Stimulated activated CD8-positive, alpha-beta memory T cell treated with anti-CD3 and anti-CD28 coated beads, Interleukin-7, amount 100 ng/mL, for 1 hour (primary cell): ENCODE data around the gene CHRNB2.

Experiments
- DNase-seq, 2 donors: peaks; one replicate each; pipeline ENCODE4 v3.0.0-alpha.2; 2020; ENCODE audit warnings: low read depth in 2 of 2

CHRNB2 gene

DNA sequence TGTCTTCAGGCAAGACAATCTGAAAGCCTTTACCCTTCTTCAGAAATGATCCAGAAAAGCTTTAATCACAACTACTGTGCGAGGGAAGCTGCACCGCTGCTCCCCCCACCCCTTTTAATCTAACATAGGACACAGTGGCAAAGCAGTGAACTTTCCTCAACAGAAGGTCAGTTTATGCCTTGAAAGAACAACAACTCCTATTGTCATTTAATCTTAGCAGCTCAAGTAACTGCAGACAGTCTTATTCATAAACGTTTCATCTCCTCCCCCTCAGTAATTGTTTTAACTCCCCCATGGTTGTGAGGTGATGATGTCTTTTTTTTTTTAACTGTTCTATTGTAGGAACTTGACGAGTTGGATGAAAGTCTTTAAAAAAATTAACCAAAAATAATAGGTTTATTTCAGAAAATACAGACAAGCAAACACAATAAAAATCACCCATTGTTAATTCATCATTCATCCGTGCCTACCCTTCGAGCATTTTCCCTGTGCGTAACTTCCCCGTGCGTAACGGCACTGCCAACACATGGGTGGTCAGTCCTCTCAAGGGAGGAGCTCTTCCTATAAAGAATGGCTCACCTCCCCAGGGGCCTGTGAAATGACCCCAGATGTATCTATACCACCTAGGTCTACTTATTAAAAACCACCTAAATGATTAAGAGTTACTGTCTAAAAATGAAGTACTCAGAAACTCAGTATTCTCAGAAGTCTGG lies 43.7 kb downstream of the CHRNB2 start:
- DNase-seq, result no peak

DNA sequence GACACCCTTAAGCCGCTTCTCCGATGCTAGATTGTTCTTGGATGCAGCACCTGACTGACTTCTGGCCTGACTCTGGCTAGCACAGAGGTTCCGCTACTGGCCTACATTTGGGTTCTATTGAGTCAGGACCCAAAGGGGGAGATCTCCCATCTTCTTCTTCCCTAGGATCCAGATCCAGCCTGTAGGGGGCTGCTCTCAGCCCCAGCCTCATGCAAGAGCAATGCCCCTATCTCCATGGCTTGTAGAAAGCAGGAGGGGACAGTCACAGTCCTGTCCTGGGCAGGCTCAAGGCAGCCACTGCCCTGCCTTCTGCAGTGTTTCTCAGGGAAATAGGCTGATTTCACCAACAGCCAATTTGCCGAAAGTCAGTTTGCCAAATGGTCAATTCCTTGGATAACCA lies 46.7 kb downstream of the CHRNB2 start:
- no peak for DNase-seq

DNA sequence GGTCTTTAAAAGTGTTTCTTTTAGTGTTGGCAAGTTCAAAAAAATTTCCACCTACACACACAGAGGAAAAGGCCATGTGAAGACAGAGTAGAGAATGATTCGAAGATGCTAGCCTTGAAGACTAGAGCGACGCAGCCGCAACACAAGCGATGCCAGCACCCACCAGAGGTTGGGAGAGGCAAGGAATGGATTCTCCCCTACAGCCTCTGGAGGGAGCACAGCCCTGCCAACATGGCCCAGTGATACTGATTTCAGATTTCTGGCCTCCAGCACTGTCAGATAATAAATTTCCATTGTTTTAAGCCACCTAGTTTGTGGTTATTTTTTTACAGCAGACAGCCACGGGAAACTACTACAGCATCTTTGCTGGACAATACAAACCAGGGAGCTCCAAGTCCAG lies 47.3 kb downstream of the CHRNB2 start:
- no peak for DNase-seq

DNA sequence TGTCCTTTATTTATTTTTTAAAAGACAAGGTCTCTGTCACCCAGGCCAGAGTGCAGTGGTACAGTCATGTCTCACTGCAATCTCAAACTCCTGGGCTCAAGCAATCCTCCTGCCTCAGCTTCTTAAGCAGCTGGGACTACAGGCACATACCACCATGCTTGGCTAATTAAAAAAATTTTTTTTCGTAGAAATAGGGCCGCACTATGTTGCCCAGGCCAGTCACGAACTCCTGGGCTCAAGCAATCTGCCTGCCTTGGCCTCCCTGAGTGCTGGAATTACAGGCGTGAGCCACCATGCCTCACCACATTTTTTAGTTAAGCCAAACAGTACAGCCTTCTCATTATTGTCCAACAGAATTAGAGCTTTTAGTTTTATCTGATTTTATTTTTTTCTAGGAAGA lies 47.8 kb downstream of the CHRNB2 start:
- no peak for DNase-seq

DNA sequence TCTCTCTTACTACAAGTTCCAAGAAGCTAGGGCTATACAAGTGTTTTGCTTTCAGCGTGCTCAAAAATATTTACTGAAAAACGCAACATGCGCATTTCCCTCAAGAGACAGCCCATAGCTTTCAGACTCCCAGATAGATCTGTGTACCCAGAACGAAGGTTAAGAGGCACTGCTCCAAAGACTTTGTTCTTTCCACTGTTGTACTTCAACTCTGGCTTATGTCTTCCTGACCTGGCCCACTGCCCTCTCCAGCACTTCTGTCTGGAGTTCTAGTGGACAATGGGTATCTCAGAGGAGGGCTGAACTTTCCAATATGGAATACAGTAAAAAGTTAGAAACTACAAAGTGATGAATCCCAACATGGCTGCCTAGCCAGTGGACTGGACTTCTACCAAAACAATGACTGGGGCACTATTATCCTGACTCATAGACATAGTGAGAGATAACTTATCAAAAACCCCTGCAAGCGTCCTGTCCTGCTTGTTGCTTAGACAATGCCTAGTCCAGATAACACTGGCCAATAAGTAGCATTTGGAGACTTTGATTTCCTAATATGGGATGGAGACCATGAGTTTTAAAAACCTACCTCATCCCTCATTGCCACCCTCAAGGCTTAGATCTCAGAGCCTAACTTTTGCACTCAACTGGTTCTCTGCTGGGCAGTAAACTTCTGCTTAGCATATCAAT lies 49.2 kb downstream of the CHRNB2 start:
- DNase-seq, result no peak

DNA sequence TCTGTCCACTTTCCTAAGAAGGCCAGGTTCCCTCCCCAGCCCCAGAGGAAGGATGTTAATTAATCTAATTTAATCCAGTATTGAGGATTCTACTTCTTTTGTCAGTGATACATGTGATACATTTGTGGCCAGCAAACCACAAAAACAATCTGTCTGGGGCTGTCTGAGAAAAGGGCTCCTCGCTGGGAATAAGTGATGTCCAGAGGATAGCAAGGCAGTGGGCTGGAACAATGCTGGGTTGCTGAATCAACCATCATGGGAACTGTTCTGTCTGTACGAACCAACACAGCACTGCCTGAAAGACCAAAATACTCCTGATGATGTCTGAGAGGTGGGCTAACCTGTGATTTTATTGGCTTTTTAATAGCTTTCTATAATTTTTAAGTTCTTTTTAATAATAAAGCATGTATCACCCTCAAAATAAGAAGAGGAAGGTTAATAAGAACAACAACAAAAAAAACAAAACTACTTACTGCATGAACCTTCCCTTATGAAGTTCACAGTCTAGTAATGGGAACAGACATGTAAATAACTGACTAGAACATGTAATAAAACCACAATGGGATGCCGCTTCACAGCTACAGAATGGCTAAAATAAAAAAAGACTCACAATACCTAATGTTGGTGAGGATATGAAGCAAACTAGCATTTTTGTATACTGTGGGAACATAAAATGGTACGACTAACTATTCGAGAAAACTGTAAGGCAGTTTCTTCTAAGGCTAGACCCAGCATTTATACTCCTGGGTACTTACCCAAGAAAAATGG lies 51.8 kb downstream of the CHRNB2 start:
- DNase-seq, result no peak

DNA sequence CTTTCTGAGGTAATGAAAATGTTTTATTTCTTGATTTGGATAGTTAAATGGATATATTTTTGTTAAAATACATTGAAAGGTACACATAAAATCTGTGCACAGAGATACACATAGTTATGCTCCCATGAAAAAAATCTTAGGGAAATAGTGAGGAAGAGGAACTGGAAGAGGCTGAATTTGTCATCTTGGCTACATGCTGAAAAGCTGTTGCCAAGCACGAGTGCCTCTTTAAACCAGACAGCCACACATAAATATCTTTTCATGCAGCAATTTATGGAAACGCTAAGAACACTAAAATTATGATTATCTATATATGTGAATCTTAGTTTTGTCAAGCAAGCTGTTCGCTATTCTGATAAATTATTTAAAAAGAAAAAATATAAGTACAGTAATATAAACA lies 53.2 kb downstream of the CHRNB2 start:
- no peak for DNase-seq

DNA sequence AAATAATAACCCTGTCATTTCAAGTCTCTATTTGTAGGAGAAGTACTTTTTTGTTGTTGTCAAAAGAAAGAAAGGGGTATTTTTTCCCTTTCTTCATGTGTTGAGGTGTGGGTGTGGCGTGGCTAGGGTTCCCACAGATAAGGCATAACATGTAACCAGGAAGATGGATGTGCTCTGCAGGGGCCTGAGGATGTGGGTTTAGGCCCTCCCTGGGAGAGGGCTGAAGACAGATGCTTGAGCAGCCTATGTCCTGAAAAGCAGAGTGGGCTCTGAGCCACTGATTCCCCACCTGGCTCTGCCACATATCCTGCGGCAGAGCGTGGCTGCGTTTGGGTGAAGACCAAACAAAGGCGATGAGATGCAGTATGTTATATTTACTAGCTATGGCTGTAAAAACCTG lies 54.3 kb downstream of the CHRNB2 start:
- DNase-seq, result no peak

DNA sequence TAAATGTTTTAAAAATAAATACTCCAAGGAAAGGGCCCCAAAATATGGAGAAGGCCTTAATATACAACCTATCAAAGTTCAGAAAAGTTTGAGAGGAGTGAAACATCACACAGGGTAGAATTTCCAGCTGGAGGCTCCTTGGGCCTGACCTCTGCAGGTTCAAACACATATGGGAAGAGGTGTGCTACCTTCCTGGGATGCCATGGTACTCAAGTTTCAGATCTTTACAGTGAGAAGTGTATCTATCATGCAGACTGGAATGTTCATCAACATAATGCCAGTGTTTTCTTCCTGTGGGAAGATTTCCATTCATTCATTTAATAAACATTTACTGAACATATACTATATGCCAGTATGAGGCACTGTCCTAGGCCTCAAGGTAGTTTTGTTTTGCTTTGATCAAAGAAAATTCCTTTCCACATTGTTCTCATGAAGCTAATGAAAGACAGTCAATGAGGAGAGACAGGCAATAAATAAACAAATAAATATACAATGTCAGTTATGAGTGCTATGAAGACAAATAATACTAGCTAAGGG lies 55.0 kb downstream of the CHRNB2 start:
- DNase-seq, result no peak

DNA sequence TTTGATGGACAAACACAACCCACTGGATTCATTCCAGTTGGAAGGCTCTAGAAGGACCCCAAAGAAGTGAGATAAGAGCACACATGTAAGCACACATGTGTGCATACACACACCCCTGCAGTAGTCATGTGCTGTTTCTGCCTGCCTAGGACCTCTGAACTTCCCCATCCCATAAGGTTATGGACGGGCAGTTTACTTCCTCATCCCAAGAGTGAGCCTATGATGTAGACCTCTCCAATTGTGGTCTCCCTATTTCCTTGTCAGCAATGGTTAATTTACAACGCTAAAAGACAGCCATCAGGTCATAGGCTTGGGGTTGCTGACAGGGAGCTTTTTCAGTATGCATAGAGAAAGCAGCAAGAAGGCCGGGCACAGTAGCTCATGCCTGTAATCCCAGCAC lies 55.8 kb downstream of the CHRNB2 start:
- DNase-seq, result no peak

DNA sequence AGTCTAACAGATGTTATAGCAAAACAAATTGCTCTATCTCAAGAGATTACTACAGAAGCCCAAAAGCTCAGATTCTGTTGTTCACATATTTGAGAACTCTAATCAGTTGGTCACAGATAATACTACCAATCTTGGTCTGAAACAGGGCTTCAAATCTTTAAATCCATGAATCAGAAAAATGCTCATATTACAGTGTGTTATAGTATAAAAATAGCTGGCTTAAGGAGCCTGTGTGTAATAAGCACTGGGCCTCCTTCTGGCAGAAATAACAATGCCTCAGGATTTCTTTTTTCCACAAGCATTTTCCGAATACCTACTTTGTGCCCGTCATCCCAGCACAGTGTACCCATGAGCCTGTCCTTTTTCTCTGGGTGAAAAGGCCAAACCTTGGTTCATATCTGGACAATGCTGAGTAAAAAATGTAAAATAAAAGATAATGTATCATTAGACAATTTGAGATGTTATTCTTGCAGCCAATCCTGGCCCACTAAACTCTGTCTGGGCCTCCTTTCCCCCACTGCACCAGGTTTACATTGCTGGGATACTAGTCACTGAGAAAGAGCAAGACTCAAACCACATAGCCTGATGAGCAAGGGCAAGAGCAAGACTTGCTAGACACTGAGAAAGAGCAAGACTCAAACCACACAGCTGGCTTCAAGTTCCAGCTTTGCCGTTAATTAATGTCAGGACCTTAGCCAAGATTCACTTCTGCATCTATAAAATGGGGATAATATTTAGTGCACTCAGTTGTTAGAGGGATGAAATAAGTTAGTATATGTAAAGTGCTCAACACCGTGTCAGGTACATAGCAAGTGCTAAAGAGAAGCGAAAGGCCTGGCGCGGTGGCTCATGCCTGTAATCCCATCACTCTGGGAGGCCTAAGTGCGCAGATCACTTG lies 57.4 kb downstream of the CHRNB2 start:
- no peak for DNase-seq

DNA sequence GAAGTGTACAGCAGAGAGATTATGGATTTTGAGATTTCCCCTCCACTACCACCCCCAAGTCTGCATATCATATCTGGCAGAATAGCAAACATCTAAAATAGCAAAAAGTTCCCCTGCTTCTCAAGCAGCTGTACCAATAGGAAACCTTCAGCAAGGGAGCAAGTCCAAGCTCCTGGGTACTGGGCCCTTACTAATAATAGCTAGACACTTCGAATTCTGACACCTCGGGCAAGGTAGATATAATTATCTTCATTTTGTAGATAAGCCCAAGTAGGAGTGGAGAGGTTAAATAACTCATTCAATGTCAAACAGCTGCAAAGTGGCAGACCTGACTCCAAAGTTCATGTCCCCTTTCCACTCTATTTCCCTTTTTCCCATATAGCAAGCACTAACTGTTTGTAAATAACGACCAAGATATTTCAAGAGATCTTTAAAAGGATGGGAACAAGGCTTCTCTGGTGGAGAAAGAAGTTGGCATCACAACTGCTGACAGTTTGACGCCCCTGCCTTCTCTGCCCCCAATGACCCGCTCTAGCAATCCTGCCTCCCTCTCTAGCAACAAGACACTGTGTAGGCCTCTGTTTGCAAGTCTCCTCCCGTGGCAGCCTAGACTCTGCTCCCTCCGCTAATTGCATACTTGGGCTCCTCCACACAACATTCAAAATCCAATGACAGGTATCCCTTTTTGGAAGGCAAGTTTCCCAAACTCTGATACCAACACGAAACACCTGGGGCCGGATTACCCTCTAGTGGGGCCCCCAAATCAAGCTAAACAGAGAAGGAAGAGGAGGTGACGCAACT lies 59.1 kb downstream of the CHRNB2 start:
- no peak for DNase-seq

DNA sequence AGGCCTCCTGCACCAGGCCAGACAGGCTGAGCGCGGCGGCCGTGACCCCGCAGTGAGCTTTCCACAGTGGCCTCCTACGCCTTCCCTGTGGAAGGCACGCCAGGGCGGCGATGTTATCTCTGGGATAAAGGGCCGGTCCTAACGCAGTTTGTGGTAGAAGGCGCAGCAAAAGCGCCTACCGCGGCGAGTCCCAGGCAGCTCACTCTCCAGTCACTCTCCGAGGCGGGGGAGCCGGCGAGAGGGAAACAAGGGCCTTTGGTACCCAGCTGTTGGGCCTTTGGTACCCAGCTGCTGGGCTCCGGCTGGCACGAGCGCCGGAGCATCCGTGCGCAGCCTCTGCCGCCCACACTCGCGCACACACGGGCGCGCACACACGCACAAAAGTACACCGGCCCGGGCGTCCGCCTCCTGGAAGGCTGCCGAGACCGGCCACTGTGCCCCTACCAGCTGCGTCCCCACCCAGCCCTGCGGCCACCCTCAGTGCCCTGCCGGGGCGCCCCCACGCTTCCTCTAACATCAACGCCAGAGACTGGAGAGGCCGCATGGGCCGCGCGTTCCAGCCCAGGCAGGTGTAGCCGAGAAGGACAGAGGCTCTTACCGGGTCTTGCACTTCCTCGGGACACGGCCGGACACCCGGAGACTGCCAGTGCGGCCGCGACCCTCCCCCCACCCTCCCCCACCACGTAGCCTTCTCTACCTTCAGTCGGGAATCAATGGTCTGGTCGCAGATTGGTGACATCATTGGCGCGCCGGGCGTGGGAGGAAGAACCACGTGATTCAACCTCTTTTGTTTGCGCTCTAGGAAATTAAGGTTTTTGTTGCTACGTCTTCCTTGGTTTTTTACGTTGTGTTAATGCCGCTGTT lies 59.9 kb downstream of the CHRNB2 start:
- peak; percentile 87 to 88 for DNase-seq

DNA sequence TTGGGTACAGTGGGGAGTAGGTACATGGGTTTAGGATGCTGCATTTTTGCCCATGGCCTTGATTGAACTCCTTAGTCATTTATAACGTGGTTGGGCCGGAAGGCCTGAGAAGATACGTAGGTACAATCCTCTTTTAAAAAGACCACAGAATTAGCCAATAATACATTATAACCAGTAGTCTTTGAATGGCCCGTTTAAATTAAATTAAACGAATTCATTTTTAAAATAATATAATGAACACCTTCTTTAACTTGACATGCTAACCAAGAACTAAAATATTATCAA lies 60.5 kb downstream of the CHRNB2 start:
- no peak for DNase-seq

DNA sequence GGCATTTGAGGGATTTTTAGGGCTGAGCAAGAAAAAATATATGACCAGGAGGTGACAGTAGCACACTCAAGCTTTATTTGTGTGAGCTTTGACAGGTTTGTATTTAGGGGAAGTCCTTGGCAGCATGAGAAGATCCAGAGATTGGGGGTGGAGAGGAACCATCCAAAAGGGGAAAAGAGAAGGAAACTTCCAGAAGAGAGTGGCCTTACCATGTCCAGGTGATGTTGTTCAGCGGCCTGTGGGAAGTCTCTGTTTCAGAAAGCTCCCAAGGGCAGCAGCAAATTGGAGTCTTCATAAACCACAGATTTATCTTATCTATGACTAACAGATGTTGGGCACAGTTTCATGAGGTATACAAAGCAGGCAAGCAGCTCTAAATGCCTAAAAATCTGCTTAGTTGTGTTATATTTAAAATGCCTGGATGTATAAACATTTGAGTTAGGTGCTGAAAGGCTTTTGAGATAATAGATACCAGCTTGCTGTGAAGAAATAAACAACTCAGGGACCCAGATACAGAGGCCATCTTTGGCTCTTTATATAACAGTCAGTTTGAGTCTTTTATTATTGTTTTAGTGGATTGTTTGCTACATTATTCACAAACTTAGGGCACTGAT lies 61.6 kb downstream of the CHRNB2 start:
- no peak for DNase-seq
